SJCRH30 (cell line): Measurements from ENCODE around the gene HTR7. TPM values are rescaled to one million over a fixed set of nuclear protein-coding genes. Genes with fewer than 3 reads are reported as not detected.

ENCODE experiments used
- DNase-seq, 2 experiments: peaks; one replicate each; pipeline ENCODE4 v3.0.0-alpha.2; 2015 to 2020
- H3K27ac ChIP-seq: fragments of 250-450 bp; sonication (Bioruptor Pico); 2 replicates; pipeline ENCODE4 v1.5.1; 2020; ENCODE audit warnings: mild to moderate bottlenecking, moderate library complexity
- H3K27me3 ChIP-seq: fragments of 250-450 bp; sonication (Bioruptor Pico); 2 replicates; pipeline ENCODE4 v1.5.1; 2020; ENCODE audit warnings: mild to moderate bottlenecking, moderate library complexity
- H3K36me3 ChIP-seq: fragments of 250-450 bp; sonication (Bioruptor Pico); 2 replicates; pipeline ENCODE4 v1.5.1; 2020; ENCODE audit warnings: mild to moderate bottlenecking, moderate library complexity
- H3K4me1 ChIP-seq: fragments of 250-450 bp; sonication (Bioruptor Pico); 2 replicates; pipeline ENCODE4 v1.5.1; 2020; ENCODE audit warnings: mild to moderate bottlenecking, moderate library complexity
- H3K4me3 ChIP-seq: fragments of 250-450 bp; sonication (Bioruptor Pico); 2 replicates; pipeline ENCODE4 v1.5.1; 2020; ENCODE audit warnings: mild to moderate bottlenecking, moderate library complexity
- H3K9me3 ChIP-seq: fragments of 250-450 bp; sonication (Bioruptor Pico); replicated peaks from 2 replicates; pipeline ENCODE4 v1.5.1; 2020; ENCODE audit warnings: mild to moderate bottlenecking, moderate library complexity
- total RNA-seq: library from RNA; depleted of rRNA; stranded (reverse); fragments of >200 nt; shearing (Covaris generic); gene quantifications from 2 replicates; pipeline ENCODE4 v1.2.3, GENCODE V29; 2014

Gene HTR7
- total RNA-seq, 1 experiment from 2014 or later: 0.26 TPM

GRCh38 chr10:90871279-90871765 is 13.5 kb upstream of the HTR7 start:
- peak overlapping the region; percentile 68 for H3K27ac ChIP-seq
- H3K4me3 ChIP-seq: peak overlapping the region; percentile 94
- DNase-seq: peak; percentile 40 to 71
- H3K9me3 ChIP-seq: no peaks in the 10 kb centered on the region
- H3K4me1 ChIP-seq: no peaks in the 10 kb centered on the region
- no peaks in the 10 kb centered on the region for H3K27me3 ChIP-seq
- H3K36me3 ChIP-seq: no peaks in the 10 kb centered on the region

DNA sequence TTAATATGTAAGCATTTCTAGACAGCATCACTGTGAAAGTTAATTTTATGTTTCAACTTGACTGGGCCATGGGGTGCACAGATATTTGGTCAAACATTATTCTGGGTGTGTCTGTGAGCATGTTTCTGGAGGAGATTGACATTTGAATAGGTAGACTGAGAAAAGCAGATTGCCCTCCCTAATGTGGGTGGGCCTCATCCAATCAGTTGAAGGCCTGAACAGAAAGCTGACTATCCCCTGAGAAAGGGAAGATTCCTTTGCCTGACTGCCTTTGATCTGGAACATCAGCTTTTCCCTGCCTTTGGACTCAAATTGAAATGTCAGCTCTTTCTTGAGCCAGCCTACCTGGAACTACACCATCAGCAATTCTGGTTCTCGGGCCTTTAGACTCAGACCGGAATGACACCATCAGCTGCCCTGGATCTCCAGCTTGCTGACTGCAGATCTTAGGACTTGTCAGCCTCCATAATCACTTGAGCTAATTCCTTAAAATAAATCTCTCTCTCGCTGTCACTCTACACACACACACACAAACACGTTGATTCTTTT is 8.3 kb upstream of the HTR7 start:
- H3K4me3 ChIP-seq: no peak overlapping the region
- no peaks in the 10 kb centered on the region for H3K4me1 ChIP-seq
- no peaks in the 10 kb centered on the region for H3K36me3 ChIP-seq
- H3K9me3 ChIP-seq: no peaks in the 10 kb centered on the region
- H3K27ac ChIP-seq: no peak overlapping the region
- H3K27me3 ChIP-seq: no peaks in the 10 kb centered on the region
- DNase-seq: no peak

- Histone ChIP-seq H3K4me1 (no peaks in the 10 kb centered on the region), H3K27me3 (no peaks in the 10 kb centered on the region), H3K4me3 (no peak overlapping the region), H3K9me3 (no peaks in the 10 kb centered on the region), H3K36me3 (no peaks in the 10 kb centered on the region), H3K27ac (no peak overlapping the region)
- DNase-seq: no peak
These were observed 7.6 kb upstream of the HTR7 start for GRCh38 chr10:90865401-90865800.

DNA sequence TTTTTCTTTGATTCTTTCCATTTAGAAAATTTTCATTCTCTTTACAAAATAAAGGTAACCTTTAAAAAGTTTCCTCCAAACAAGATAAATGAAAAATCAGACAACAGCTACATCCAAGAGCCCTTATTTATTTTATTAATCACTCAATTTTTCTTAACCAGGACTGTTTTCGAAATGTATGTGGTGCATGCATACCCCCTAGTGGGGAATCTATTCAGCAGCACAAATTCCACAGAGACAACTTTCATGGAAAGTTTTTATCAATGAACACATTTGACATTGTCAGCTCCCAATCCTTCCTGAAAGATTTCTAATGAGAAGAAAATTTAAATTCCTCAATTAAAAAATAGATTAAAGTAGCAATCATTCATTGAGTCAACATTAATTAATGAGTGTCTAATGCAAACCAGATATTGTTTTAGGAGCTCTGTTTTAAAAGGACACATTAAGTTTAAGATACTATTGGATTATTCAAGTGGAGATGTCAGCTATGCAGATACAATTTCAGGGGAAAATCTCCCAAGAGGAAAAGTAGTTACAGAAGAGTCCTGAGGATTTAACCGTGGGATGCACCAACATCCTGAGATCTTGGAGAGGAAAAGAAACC is 5.2 kb upstream of the HTR7 start:
- Histone ChIP-seq H3K9me3 (no peaks in the 10 kb centered on the region), H3K27me3 (no peaks in the 10 kb centered on the region), H3K4me1 (no peaks in the 10 kb centered on the region), H3K36me3 (no peaks in the 10 kb centered on the region), H3K27ac (no peak overlapping the region), H3K4me3 (no peak overlapping the region)
- peak in 1 of 2 experiments; percentile 16 for DNase-seq

DNA sequence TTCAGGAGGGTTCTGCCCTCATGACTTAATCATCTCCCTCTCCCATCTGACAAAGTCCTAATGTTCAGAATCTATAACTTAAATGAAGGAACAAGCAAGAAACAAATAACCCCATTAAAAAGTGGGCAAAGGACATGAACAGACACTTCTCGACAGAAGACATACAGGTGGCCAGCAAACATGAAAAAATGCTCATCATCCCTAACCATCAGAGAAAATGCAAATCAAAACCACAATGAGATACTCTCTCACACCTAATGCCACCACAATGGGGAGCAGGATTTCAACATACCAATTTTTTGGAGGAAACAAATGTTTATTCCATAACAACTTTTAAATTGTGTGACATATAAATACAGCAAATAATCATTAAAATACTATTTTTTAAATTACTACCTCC is 3.0 kb upstream of the HTR7 start:
- no peaks in the 10 kb centered on the region for H3K36me3 ChIP-seq
- no peak overlapping the region for H3K4me3 ChIP-seq
- no peak overlapping the region for H3K27ac ChIP-seq
- no peaks in the 10 kb centered on the region for H3K9me3 ChIP-seq
- H3K27me3 ChIP-seq: no peaks in the 10 kb centered on the region
- DNase-seq: no peak
- H3K4me1 ChIP-seq: no peaks in the 10 kb centered on the region

- H3K36me3 ChIP-seq: no peaks in the 10 kb centered on the region
- H3K9me3 ChIP-seq: no peaks in the 10 kb centered on the region
- no peak overlapping the region for H3K4me3 ChIP-seq
- no peaks in the 10 kb centered on the region for H3K27me3 ChIP-seq
- no peaks in the 10 kb centered on the region for H3K4me1 ChIP-seq
- DNase-seq: no peak
- H3K27ac ChIP-seq: no peak overlapping the region
These were observed 1.5 kb upstream of the HTR7 start for GRCh38 chr10:90859321-90859751.

DNA sequence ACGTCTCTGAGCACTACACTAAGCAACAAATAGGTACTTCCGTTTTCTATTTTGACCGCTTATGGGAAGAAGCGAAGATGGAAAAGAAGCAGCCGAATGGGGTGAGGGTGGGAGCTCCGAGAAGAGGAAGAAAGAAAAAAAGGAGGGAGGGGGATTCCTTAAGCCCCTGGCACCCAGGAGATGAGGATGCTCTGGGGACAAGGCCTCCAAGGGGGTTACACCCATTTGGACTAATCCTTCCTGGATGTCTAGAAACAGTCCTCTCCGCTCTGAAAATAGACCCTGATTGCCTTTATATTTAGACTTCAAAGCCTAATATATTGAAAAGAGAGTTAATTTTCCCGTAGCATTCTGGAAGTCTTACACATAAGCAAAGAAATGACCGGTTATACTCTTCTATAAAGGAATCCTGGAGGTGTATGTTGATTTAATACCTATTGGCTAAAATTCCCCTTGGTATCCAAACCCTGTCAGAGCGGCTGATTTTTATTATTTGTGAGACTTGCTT is 676 bp upstream of the HTR7 start:
- H3K4me3 ChIP-seq: peak overlapping the region; percentile 66
- H3K27me3 ChIP-seq: no peaks in the 10 kb centered on the region
- H3K9me3 ChIP-seq: no peaks in the 10 kb centered on the region
- H3K4me1 ChIP-seq: no peaks in the 10 kb centered on the region
- no peak for DNase-seq
- H3K36me3 ChIP-seq: no peaks in the 10 kb centered on the region
- H3K27ac ChIP-seq: no peak overlapping the region

DNA sequence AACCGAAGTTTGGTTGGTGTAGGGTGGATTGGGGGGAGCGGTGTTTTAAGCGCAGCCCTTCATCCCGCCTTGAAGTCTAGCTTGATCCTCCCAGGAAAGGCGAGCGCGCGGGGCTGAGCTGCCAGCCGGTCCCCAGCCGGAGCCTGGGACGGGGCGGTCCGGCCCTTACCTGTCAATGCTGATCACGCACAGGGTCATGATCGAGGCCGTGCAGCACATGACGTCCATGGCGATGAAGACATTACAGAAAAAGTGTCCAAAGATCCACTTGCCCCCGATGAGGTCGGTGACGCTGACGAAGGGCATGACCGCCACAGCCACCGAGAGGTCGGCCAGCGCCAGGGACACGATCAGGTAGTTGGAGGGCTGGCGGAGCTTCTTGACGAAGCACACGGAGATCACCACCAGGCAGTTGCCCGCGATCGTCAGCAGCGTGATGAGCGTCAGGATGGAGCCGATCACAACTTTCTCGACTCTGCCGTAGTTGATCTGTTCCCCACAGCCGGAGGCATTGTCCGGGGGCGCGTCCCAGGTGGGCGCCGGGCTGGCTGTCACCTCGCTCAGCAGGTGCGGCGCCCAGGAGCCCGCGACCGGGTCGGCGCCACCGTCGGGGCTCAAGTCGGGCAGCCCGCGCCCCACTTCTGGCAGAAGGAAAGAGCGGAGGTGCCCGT is 740 bp downstream of the HTR7 start:
- Histone ChIP-seq H3K27ac (no peak overlapping the region), H3K27me3 (no peaks in the 10 kb centered on the region), H3K9me3 (no peaks in the 10 kb centered on the region), H3K4me3 (peak overlapping the region; percentile 66), H3K36me3 (no peaks in the 10 kb centered on the region), H3K4me1 (no peaks in the 10 kb centered on the region)
- DNase-seq: no peak

- no peaks in the 10 kb centered on the region for H3K4me1 ChIP-seq
- no peaks in the 10 kb centered on the region for H3K27me3 ChIP-seq
- no peaks in the 10 kb centered on the region for H3K36me3 ChIP-seq
- no peak overlapping the region for H3K27ac ChIP-seq
- H3K4me3 ChIP-seq: no peak overlapping the region
- H3K9me3 ChIP-seq: no peaks in the 10 kb centered on the region
- no peak for DNase-seq
These were observed 1.6 kb downstream of the HTR7 start for GRCh38 chr10:90856261-90856660.

GRCh38 chr10:90855126-90855525 is 2.7 kb downstream of the HTR7 start:
- DNase-seq: no peak
- Histone ChIP-seq H3K27ac (no peak overlapping the region), H3K4me3 (no peak overlapping the region), H3K4me1 (no peaks in the 10 kb centered on the region), H3K9me3 (no peaks in the 10 kb centered on the region), H3K27me3 (no peaks in the 10 kb centered on the region), H3K36me3 (no peaks in the 10 kb centered on the region)

DNA sequence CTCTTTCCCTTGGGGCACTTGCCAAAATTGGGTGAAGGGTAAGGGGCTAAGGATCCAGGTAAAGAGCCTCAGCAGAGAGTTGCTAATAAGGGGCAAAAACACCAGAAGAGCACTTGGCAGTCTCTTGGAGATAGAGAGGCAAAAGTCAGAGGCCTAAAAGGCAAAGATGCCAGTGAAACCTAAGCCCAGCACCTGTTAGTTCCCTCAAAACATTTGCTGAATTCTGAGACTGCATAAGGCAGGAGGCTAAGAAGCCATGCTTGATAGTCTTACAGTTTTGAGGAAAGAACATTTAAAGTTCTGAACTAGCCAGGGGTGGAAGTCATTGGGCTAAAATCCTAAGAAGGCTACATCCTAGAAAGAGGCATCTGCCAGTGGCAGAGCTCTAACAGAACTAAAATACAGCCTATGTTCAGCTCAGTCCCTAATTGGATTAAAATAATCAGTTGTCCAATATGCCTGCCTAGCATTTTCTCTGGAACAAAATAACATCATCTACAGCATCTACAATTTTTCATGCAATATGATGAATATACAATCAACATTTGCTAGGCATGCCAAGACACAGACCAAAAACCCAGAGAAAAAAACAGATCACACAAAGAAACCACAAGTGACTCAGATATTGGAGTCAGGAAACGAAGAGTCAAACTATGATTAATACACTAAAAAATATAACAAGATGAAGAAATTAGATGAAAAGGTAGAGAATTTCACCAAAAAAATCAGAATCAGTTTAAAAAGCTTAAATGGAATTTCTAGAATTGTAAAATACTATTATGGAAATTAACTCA is 7.7 kb downstream of the HTR7 start:
- Histone ChIP-seq H3K4me1 (no peaks in the 10 kb centered on the region), H3K27me3 (no peaks in the 10 kb centered on the region), H3K4me3 (no peak overlapping the region), H3K9me3 (no peaks in the 10 kb centered on the region), H3K36me3 (no peaks in the 10 kb centered on the region), H3K27ac (no peak overlapping the region)
- no peak for DNase-seq

GRCh38 chr10:90847436-90847835 is 10.4 kb downstream of the HTR7 start:
- no peaks in the 10 kb centered on the region for H3K27me3 ChIP-seq
- no peak overlapping the region for H3K27ac ChIP-seq
- no peak for DNase-seq
- H3K36me3 ChIP-seq: no peaks in the 10 kb centered on the region
- no peaks in the 10 kb centered on the region for H3K4me1 ChIP-seq
- no peak overlapping the region for H3K4me3 ChIP-seq
- H3K9me3 ChIP-seq: no peaks in the 10 kb centered on the region

DNA sequence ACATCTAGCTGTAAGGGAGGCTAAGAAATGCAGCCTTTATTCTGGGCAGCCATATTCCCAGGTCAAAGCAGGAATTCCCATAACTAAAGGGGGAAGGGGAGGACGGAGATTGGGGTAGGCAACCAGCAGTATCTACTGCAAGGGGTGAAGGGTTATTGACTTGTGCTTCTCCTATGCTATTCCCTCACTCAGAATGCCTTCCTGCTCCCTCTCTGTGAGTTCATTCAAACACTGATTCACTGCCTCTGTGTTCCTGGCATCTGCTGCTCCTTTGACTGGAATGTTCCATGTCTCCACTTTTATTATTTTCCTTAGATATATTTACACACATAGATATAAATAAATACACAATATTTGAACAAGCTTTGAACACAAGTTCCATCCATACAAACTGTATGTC is 11.1 kb downstream of the HTR7 start:
- no peaks in the 10 kb centered on the region for H3K9me3 ChIP-seq
- H3K36me3 ChIP-seq: no peaks in the 10 kb centered on the region
- no peak overlapping the region for H3K27ac ChIP-seq
- DNase-seq: no peak
- H3K4me3 ChIP-seq: no peak overlapping the region
- no peaks in the 10 kb centered on the region for H3K4me1 ChIP-seq
- no peaks in the 10 kb centered on the region for H3K27me3 ChIP-seq

GRCh38 chr10:90845726-90846125 is 12.1 kb downstream of the HTR7 start:
- no peak for DNase-seq
- Histone ChIP-seq H3K4me1 (no peaks in the 10 kb centered on the region), H3K27me3 (no peaks in the 10 kb centered on the region), H3K9me3 (no peaks in the 10 kb centered on the region), H3K36me3 (no peaks in the 10 kb centered on the region), H3K4me3 (no peak overlapping the region), H3K27ac (no peak overlapping the region)

GRCh38 chr10:90842725-90843124 is 15.1 kb downstream of the HTR7 start:
- Histone ChIP-seq H3K27me3 (no peaks in the 10 kb centered on the region), H3K4me1 (no peaks in the 10 kb centered on the region), H3K4me3 (no peak overlapping the region), H3K36me3 (no peaks in the 10 kb centered on the region), H3K9me3 (no peaks in the 10 kb centered on the region), H3K27ac (no peak overlapping the region)
- DNase-seq: no peak
